HEK293 (cell line): ENCODE results near the gene STK24.

Experiments
- CTCF ChIA-PET: fragments of 350-600 bp; formaldehyde crosslinking; extraction: SDS; loops from one replicate; lab custom pipeline; 2021; ENCODE audit warnings: antibody characterized with exemption; lab: Yijun Ruan, JAX
- POLR2A ChIA-PET: fragments of 300-600 bp; formaldehyde crosslinking; extraction: SDS; loops from one replicate; lab custom pipeline; 2020; ENCODE audit warnings: antibody characterized with exemption, inconsistent platforms; lab: Yijun Ruan, JAX
- H3K27ac ChIP-seq: fragments of 200-500 bp; sonication (Bioruptor generic); 2 replicates; pipeline ENCODE4 v1.5.1; 2014; ENCODE audit warnings: low read depth, low read length, control low read depth, inconsistent platforms; ENCODE audit errors: extremely low read depth
- H3K36me3 ChIP-seq, 2 experiments: fragments of 200-500 bp in 1 of 2; sonication (Bioruptor generic) in 1 of 2; 1 replicate in 1 of 2; 2 replicates in 1 of 2; pipeline ENCODE4 v1.5.1; 2014 to 2017; ENCODE audit warnings: inconsistent platforms in 2 of 2, low read length in 2 of 2; ENCODE audit not compliant: control insufficient read depth in 2 of 2, insufficient read depth in 1 of 2
- H3K4me1 ChIP-seq: fragments of 200-500 bp; sonication (Bioruptor generic); 2 replicates; pipeline ENCODE4 v1.5.1; 2014; ENCODE audit warnings: mild to moderate bottlenecking, low read length, inconsistent platforms; ENCODE audit not compliant: control insufficient read depth, insufficient read depth
- H3K4me3 ChIP-seq: 2 replicates; pipeline ENCODE4 v1.5.1; 2011; ENCODE audit warnings: low read depth, mild to moderate bottlenecking, control low read depth, low read length, moderate library complexity
- H3K9me3 ChIP-seq: fragments of 200-500 bp; sonication (Bioruptor generic); 2 replicates; pipeline ENCODE4 v1.5.1; 2014; ENCODE audit warnings: low read depth, low read length, inconsistent platforms; ENCODE audit not compliant: control insufficient read depth, insufficient read depth
- BCL6B ChIP-seq: fragments of 450-650 bp; formaldehyde crosslinking; IDR thresholded peaks from 2 replicates; pipeline ENCODE4 v1.5.1; 2017; ENCODE audit warnings: missing biosample characterization, missing genetic modification characterization
- HOXC10 ChIP-seq: sonication (generic); formaldehyde crosslinking; IDR thresholded peaks from 2 replicates; pipeline ENCODE4 v1.8.1; 2023; ENCODE audit warnings: mild to moderate bottlenecking, missing genetic modification reagents
- HOXD13 ChIP-seq: sonication (generic); formaldehyde crosslinking; IDR thresholded peaks from 2 replicates; pipeline ENCODE4 v1.8.0; 2022; ENCODE audit warnings: missing genetic modification reagents, borderline replicate concordance
- MZF1 ChIP-seq: fragments of 450-650 bp; formaldehyde crosslinking; IDR thresholded peaks from 2 replicates; pipeline ENCODE4 v1.5.1; 2017; ENCODE audit warnings: missing biosample characterization, missing genetic modification characterization, borderline replicate concordance
- PRDM1 ChIP-seq: fragments of 450-650 bp; formaldehyde crosslinking; IDR thresholded peaks from 2 replicates; pipeline ENCODE4; 2016; ENCODE audit warnings: missing biosample characterization, missing genetic modification characterization
- SP3 ChIP-seq: fragments of 450-650 bp; formaldehyde crosslinking; IDR thresholded peaks from 2 replicates; pipeline ENCODE4 v1.5.1; 2016; ENCODE audit warnings: missing biosample characterization, missing genetic modification characterization
- TRIM28 ChIP-seq: IDR thresholded peaks from 2 replicates; pipeline ENCODE4 v1.6.1; 2011; ENCODE audit warnings: low read length, control low read depth, borderline replicate concordance
- YY2 ChIP-seq: fragments of 450-650 bp; formaldehyde crosslinking; IDR thresholded peaks from 2 replicates; pipeline ENCODE4 v1.5.1; 2016; ENCODE audit warnings: missing biosample characterization, missing genetic modification characterization
- ZBTB20 ChIP-seq: fragments of 450-650 bp; formaldehyde crosslinking; IDR thresholded peaks from 2 replicates; pipeline ENCODE4 v1.5.1; 2016; ENCODE audit warnings: missing biosample characterization, missing genetic modification characterization
- ZBTB21 ChIP-seq: fragments of 450-650 bp; formaldehyde crosslinking; IDR thresholded peaks from 2 replicates; pipeline ENCODE4 v1.5.1; 2017; ENCODE audit warnings: missing biosample characterization, missing genetic modification characterization
- ZFP37 ChIP-seq: fragments of 450-650 bp; formaldehyde crosslinking; IDR thresholded peaks from 2 replicates; pipeline ENCODE4 v1.5.1; 2016; ENCODE audit warnings: missing biosample characterization, missing genetic modification characterization
- ZFP41 ChIP-seq: fragments of 450-650 bp; formaldehyde crosslinking; IDR thresholded peaks from 2 replicates; pipeline ENCODE4 v1.5.1; 2016; ENCODE audit warnings: missing biosample characterization, missing genetic modification characterization, borderline replicate concordance
- ZFP69B ChIP-seq: fragments of 450-650 bp; formaldehyde crosslinking; IDR thresholded peaks from 2 replicates; pipeline ENCODE4 v1.5.1; 2016; ENCODE audit warnings: missing biosample characterization, missing genetic modification characterization
- ZNF132 ChIP-seq: fragments of 450-650 bp; formaldehyde crosslinking; IDR thresholded peaks from 2 replicates; pipeline ENCODE4 v1.5.1; 2017; ENCODE audit warnings: missing biosample characterization, missing genetic modification characterization, borderline replicate concordance
- ZNF140 ChIP-seq: fragments of 450-650 bp; formaldehyde crosslinking; IDR thresholded peaks from 2 replicates; pipeline ENCODE4 v1.5.1; 2016; ENCODE audit warnings: missing biosample characterization, missing genetic modification characterization
- ZNF19 ChIP-seq: fragments of 450-650 bp; formaldehyde crosslinking; IDR thresholded peaks from 2 replicates; pipeline ENCODE4; 2016; ENCODE audit warnings: missing biosample characterization, missing genetic modification characterization, low read depth
- ZNF214 ChIP-seq: fragments of 450-650 bp; formaldehyde crosslinking; IDR thresholded peaks from 2 replicates; pipeline ENCODE4 v1.5.1; 2017; ENCODE audit warnings: missing biosample characterization, mild to moderate bottlenecking, missing genetic modification characterization, borderline replicate concordance
- ZNF248 ChIP-seq: fragments of 450-650 bp; formaldehyde crosslinking; IDR thresholded peaks from 2 replicates; pipeline ENCODE4 v1.5.1; 2017; ENCODE audit warnings: missing biosample characterization, missing genetic modification characterization
- ZNF394 ChIP-seq: fragments of 450-650 bp; formaldehyde crosslinking; IDR thresholded peaks from 2 replicates; pipeline ENCODE4 v1.5.1; 2016; ENCODE audit warnings: missing biosample characterization, missing genetic modification characterization, mild to moderate bottlenecking, moderate library complexity, borderline replicate concordance
- ZNF501 ChIP-seq: fragments of 450-650 bp; formaldehyde crosslinking; IDR thresholded peaks from 2 replicates; pipeline ENCODE4 v1.5.1; 2016; ENCODE audit warnings: missing biosample characterization, missing genetic modification characterization
- ZNF544 ChIP-seq: fragments of 450-650 bp; formaldehyde crosslinking; IDR thresholded peaks from 2 replicates; pipeline ENCODE4 v1.5.0; 2017; ENCODE audit warnings: missing biosample characterization, missing genetic modification characterization
- ZNF600 ChIP-seq: fragments of 450-650 bp; formaldehyde crosslinking; IDR thresholded peaks from 2 replicates; pipeline ENCODE4 v1.5.1; 2016; ENCODE audit warnings: missing biosample characterization, missing genetic modification characterization
- ZNF645 ChIP-seq: fragments of 450-650 bp; formaldehyde crosslinking; IDR thresholded peaks from 2 replicates; pipeline ENCODE4; 2016; ENCODE audit warnings: missing biosample characterization, missing genetic modification characterization
- ZNF660 ChIP-seq: fragments of 450-650 bp; IDR thresholded peaks from 2 replicates; pipeline ENCODE4 v1.5.1; 2018; ENCODE audit warnings: missing biosample characterization, mild to moderate bottlenecking, missing genetic modification characterization
- ZNF76 ChIP-seq: fragments of 450-650 bp; formaldehyde crosslinking; IDR thresholded peaks from 2 replicates; pipeline ENCODE4; 2016; ENCODE audit warnings: low read depth, missing biosample characterization, missing genetic modification characterization, borderline replicate concordance
- ZSCAN30 ChIP-seq: fragments of 450-650 bp; IDR thresholded peaks from 2 replicates; pipeline ENCODE4 v1.5.1; 2018; ENCODE audit warnings: missing biosample characterization, mild to moderate bottlenecking, missing genetic modification characterization, moderate library complexity
- TF ChIP-seq, protein P1 (sequence below): fragments of 450-650 bp; formaldehyde crosslinking; IDR thresholded peaks from 2 replicates; pipeline ENCODE4 v1.5.1; 2016; ENCODE audit warnings: missing biosample characterization, missing genetic modification characterization
- TF ChIP-seq, protein P2 (sequence below): fragments of 450-650 bp; formaldehyde crosslinking; IDR thresholded peaks from 2 replicates; pipeline ENCODE4 v1.5.1; 2016; ENCODE audit warnings: missing biosample characterization, missing genetic modification characterization

The STK24 gene

DNA sequence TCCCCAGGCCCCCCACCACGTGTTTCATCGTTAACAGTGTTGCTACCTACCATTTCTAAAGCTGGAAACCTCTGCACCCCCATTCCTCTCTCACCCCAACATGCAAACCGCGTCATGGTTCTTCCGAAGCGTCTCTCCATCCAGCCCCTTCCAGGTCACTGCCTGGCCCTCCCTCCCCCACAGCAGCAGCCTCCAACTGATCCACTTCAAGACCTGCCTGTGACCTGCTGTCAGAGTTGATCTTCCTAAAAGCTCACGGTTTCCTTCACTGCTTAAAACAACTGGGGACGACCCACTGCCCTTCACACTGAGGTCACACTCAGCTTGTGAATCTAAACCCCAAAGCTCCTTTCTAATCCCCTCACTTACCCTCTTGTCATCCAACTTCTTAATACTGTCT is 47.7 kb downstream of the STK24 start:
- Histone ChIP-seq H3K36me3 (no peaks in the 10 kb centered on the region), H3K27ac (no peak overlapping the region), H3K4me3 (no peak overlapping the region), H3K9me3 (no peaks in the 10 kb centered on the region), H3K4me1 (no peaks in the 10 kb centered on the region)
- ChIA-PET CTCF (interaction anchor here (1.1 kb wide), 1 partner anchor 12 kb away, joined by 3 read pairs; no protein-coding TSS in a partner anchor), POLR2A (no interaction called here)
- TF ChIP-seq ZNF600 (tag by site-specific recombination) (no peak), ZNF76 (no peak), PRDM1 (tag by site-specific recombination) (no peak), HOXD13 (no peak), SP3 (tag by site-specific recombination) (no peak), BCL6B (tag by site-specific recombination) (no peak), ZNF248 (tag by site-specific recombination) (no peak), ZNF19 (tag by site-specific recombination) (no peak), TRIM28 (no peak), ZNF140 (tag by site-specific recombination) (no peak), ZNF645 (tag by site-specific recombination) (no peak), ZFP69B (tag by site-specific recombination) (no peak), ZNF501 (tag by site-specific recombination) (no peak), MZF1 (tag by site-specific recombination) (no peak), HOXC10 (CRISPR knock-in tag) (no peak), ZFP41 (tag by site-specific recombination) (no peak), ZNF660 (tag by site-specific recombination) (no peak), YY2 (tag by site-specific recombination) (no peak), ZNF214 (tag by site-specific recombination) (no peak)
- TF ChIP-seq, protein P1, sequence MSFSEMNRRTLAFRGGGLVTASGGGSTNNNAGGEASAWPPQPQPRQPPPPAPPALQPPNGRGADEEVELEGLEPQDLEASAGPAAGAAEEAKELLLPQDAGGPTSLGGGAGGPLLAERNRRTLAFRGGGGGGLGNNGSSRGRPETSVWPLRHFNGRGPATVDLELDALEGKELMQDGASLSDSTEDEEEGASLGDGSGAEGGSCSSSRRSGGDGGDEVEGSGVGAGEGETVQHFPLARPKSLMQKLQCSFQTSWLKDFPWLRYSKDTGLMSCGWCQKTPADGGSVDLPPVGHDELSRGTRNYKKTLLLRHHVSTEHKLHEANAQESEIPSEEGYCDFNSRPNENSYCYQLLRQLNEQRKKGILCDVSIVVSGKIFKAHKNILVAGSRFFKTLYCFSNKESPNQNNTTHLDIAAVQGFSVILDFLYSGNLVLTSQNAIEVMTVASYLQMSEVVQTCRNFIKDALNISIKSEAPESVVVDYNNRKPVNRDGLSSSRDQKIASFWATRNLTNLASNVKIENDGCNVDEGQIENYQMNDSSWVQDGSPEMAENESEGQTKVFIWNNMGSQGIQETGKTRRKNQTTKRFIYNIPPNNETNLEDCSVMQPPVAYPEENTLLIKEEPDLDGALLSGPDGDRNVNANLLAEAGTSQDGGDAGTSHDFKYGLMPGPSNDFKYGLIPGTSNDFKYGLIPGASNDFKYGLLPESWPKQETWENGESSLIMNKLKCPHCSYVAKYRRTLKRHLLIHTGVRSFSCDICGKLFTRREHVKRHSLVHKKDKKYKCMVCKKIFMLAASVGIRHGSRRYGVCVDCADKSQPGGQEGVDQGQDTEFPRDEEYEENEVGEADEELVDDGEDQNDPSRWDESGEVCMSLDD (tag by site-specific recombination) = no peak

DNA sequence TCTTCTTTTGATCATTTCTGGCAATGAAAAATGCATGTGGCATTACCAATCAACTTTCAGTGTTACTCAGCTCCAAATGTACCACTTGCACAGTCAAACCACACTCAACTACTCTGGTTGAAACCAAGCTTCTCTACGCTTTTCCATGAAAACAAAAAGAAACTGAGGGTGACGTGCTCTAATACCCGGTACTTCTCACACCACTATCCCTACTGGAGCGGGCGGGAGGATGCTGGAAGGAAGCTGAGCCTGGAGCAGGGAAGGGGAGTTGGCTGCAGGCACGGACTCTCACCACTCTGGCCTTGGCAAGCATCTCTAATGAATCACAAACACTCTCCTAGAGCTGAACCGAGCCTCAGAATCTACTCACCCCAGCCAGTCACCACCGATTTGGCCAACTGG is 48.2 kb downstream of the STK24 start:
- CTCF ChIA-PET = interaction anchor here (1.1 kb wide), 1 partner anchor 12 kb away, joined by 3 read pairs; no protein-coding TSS in a partner anchor
- Histone ChIP-seq H3K36me3 (no peaks in the 10 kb centered on the region), H3K4me3 (no peak overlapping the region), H3K27ac (no peak overlapping the region), H3K4me1 (no peaks in the 10 kb centered on the region), H3K9me3 (no peaks in the 10 kb centered on the region)
- no peak for TF ChIP-seq ZBTB21
- no peak for TF ChIP-seq ZFP37 (tag by site-specific recombination)
- TF ChIP-seq ZNF544 = no peak
- no peak for TF ChIP-seq ZNF394 (tag by site-specific recombination)
- no peak for TF ChIP-seq ZNF132 (tag by site-specific recombination)
- no peak for TF ChIP-seq ZBTB20 (tag by site-specific recombination)
- TF ChIP-seq, protein P2, sequence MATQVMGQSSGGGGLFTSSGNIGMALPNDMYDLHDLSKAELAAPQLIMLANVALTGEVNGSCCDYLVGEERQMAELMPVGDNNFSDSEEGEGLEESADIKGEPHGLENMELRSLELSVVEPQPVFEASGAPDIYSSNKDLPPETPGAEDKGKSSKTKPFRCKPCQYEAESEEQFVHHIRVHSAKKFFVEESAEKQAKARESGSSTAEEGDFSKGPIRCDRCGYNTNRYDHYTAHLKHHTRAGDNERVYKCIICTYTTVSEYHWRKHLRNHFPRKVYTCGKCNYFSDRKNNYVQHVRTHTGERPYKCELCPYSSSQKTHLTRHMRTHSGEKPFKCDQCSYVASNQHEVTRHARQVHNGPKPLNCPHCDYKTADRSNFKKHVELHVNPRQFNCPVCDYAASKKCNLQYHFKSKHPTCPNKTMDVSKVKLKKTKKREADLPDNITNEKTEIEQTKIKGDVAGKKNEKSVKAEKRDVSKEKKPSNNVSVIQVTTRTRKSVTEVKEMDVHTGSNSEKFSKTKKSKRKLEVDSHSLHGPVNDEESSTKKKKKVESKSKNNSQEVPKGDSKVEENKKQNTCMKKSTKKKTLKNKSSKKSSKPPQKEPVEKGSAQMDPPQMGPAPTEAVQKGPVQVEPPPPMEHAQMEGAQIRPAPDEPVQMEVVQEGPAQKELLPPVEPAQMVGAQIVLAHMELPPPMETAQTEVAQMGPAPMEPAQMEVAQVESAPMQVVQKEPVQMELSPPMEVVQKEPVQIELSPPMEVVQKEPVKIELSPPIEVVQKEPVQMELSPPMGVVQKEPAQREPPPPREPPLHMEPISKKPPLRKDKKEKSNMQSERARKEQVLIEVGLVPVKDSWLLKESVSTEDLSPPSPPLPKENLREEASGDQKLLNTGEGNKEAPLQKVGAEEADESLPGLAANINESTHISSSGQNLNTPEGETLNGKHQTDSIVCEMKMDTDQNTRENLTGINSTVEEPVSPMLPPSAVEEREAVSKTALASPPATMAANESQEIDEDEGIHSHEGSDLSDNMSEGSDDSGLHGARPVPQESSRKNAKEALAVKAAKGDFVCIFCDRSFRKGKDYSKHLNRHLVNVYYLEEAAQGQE = no peak
- TF ChIP-seq ZSCAN30 (tag by site-specific recombination) = no peak
- POLR2A ChIA-PET = no interaction called here
